Activated CD8-positive, alpha-beta memory T cell treated with anti-CD3 and anti-CD28 coated beads for 24 hours (primary cell): Measurements from ENCODE around the gene CLBA1.
"Not testable (repeated sequence)": the region's sequence is repeated elsewhere in the genome, so short reads cannot be mapped to it uniquely, and the experiment has no call there.

Experiments used
- DNase-seq: peaks from one replicate; pipeline ENCODE4 v3.0.0-alpha.2; 2020

Gene CLBA1

DNA sequence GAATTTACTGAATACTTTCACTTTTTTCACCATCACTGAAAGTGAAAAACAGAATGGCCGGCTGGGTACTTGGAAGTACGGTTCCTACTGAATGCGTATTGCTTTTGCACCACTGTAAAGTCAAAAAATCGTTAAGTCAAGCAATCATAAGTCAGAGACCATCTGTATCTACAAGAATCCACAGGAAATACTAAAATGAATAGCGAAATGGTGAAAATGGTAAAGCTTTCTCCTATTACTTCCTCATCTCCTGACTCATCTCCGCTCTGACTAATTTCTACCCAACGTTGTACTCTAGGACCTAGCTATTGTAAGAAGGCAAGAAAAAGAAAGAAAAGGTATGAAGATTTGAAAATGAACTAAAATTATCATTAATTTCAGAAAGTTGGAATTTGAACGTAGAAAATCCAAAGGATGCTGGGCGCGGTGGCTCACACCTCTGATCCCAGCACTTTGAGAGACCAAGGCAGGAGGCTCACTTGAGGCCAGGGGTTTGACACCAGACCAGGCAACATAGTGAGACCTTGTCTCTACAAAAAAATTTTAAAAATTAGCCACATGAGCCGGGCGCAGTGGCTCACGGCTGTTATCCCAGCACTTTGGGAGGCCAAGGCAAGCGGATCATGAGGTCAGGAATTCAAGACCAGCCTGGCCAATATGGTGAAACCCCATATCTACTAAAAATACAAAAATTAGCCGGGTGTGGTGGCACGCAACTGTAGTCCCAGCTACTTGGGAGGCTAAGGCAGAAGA is 40.6 kb downstream of the CLBA1 start:
- no peak for DNase-seq

- no peak for DNase-seq
These were observed 41.4 kb downstream of the CLBA1 start for GRCh38 chr14:105026802-105027563.

DNA sequence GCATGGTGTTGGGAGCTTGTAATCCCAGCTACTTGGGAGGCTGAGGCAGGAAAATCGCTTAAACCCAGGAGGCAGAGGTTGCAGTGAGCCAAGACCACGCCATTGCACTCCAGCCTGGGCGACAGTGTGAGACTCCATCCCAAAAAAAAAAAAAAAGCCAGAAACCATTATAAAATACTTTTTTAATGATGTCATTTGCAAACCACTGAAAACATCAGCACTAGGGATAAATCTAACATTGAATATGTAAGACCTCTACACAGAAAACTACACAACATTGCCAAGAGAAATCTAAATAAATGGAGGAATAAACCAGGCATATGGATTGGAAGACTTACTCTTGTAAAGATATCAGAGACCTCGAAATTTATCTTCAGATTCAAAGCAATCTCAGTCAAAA is 42.1 kb downstream of the CLBA1 start:
- DNase-seq = not testable (repeated sequence)

DNA sequence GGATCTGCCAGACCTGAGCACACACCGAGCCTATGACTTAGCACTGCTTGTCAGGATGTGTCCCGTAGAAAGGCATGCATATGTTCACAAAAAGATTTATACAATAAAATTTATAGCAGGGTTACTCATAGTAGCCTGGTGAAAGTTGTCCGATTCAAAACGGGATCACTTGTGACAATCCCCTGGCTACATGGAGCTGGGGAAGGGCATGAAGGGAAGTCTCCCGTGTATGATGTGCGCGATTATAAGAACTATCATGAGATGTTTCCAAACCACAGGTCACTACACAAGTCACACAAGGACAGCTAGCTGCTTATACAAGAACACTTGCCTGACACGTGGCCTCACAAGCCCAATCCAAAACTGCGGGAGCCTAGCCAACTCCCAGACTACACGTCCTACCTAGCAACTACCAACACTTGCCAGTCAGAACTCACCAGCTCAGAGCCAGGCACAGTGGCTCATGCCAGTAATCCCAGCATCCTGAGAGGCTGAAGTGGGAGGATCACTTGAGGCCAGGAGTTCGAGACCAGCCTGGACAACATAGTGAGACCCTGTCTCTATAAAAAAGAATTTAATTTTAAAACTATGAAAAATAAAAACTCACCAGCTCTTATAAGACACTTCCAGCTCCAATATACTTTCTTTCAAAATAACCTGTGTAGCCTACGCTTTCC is 42.8 kb downstream of the CLBA1 start:
- no peak for DNase-seq

GRCh38 chr14:105029402-105029801 is 43.8 kb downstream of the CLBA1 start:
- DNase-seq = no peak

DNA sequence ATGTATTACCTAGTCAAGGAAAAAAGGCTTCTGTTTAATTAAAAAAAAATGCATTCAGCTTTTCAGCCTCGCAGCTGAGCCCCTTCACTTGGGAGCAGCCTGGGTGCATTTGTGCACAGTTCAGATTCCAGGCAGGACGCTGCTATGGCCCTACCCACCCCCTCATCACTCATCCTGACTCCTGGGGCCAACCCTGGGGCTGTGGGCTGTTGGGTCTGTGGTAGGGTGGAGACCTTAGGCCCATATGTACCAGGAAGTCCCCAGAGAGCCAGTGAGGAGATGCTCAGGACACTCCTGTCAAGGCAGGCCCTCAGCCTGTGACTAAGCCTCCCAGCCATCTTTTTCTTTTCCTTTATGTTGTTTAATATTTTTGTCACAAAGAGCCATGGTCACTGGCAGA is 44.6 kb downstream of the CLBA1 start:
- no peak for DNase-seq

GRCh38 chr14:105030836-105031396 is 45.3 kb downstream of the CLBA1 start:
- no peak for DNase-seq

GRCh38 chr14:105032451-105032901 is 46.9 kb downstream of the CLBA1 start:
- DNase-seq = not testable (repeated sequence)

GRCh38 chr14:105033412-105033900 is 47.9 kb downstream of the CLBA1 start:
- not testable (repeated sequence) for DNase-seq

DNA sequence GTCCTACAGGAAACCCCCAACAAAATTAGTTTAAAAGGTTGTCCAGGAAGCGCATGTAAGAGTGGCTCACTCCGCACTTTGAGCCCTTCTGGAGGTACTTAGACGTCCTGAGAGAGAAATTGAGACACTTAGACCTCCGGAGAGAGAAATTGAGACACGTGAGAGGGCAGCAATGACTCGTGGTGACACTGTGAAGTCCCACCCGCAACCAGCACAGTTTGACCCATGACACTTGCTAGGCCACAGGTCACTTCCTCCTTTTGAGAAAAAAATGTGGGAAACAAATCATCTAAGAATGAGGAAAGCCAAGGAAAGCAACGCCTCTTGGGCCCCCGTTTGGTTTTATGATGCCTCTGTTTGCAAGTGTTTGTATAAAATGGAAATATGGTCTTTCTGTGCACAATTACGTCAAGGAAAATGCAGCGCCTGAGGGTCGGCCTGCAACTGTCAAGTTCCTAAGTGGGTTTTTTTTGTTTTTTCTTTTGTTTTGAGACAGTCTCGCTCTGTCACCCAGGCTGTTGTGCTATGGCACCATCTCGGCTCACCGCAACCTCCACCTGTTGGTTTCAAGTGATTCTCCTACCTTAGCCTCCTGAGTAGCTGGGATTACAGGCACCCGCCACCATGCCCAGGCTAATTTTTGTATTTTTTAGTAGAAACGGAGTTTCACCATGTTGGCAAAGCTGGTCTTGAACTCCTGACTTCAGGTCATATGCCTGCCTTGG is 48.9 kb downstream of the CLBA1 start:
- no peak for DNase-seq

DNA sequence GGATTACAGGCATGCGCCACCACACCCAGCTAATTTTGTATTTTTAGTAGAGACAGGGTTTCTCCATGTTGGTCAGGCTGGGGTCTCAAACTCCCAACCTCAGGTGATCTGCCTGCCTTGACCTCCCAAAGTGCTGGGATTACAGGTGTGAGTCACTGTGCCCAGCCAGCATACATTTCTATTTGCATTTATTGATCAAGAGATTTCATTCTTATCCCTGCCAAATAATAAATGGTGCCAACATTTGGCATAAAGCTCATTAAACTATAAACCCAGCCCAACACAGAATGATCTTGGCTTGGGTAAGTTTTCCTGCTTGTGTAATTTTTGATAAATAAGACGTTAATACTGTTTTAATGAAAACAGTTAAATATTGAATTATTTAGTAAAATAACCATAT is 50.0 kb downstream of the CLBA1 start:
- DNase-seq = not testable (repeated sequence)

- no peak for DNase-seq
These were observed 54.0 kb downstream of the CLBA1 start for GRCh38 chr14:105039458-105040205.

DNA sequence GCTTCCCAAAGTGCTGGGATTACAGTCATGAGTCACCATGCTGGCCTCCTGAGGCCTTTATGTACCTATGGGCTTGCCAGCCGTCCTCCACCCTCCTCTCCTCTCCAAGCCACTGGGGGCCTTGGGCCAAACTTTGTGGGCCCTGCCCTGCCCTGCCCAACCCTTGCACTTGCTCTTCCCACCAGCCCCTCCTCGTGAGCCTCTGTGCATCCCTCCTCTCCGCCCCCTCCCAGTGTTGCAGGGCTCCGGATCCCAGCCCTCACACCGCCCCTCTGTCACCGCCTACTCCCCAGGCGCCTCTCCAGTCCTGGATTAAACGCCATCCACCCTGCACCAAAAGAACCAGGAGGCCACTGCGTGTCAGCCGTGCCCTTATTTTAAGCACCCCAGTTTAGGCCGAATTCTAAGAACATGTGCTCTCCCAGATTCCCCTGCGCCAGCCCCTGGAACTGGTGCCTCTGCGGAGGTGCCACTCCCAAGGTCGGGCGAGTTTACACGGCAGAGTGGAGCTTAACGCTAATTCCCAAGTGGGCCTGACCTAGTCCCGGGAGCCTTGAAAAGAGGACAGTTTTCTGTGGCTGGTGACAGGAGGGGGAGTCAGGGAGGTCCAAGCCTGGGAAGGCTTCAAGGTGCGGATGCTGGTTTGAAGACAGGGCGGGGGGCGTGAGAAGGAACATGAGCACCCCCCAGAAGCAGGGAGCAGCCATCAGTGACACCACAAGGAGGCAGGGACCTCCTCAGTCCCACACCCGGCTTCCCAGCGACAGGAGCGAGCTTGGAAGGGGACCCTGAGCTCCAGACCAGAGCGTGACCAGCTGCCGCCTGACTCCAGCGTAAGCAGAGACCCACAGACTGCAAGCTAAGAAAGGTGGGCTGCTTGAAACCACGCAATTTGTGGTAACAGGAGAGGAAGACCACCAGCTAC is 56.5 kb downstream of the CLBA1 start:
- DNase-seq = no peak

DNA sequence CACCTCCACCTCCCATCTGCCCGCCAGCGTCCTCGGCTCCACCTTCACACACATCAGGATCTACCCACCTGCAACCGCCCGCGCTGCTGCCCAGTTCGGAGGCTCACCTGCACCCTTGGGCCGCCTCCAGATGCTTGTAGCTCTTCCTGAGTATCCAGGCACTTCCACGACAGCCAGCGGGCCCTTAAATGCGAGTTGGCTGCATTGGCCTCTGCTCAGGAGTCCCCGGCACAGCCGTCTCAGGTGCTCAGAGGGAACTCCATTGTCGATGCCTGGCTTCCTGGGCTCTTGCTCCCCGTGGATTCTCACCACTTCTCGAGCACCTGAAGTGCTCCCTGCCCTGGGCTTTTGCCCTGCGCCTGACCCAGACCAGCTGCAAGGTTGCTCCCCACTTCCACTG is 57.2 kb downstream of the CLBA1 start:
- no peak for DNase-seq

- no peak for DNase-seq
These were observed 58.1 kb downstream of the CLBA1 start for GRCh38 chr14:105043641-105044040.
